IMR-90 (cell line): ENCODE measurements around the gene CMKLR1.

ENCODE experiments used
- BHLHE40 ChIP-seq: fragments of 150-350 bp; IDR thresholded peaks from 2 replicates; pipeline ENCODE4 v1.6.1; 2016; ENCODE audit warnings: mild to moderate bottlenecking, low read depth, low read length
- CEBPB ChIP-seq: IDR thresholded peaks from 2 replicates; pipeline ENCODE4 v1.6.1; 2012; ENCODE audit warnings: low read depth, low read length, improper control_type of control experiment
- CHD1 ChIP-seq: IDR thresholded peaks from 2 replicates; pipeline ENCODE4 v1.6.1; 2012; ENCODE audit warnings: low read depth, low read length, improper control_type of control experiment
- CTCF ChIP-seq: conservative IDR thresholded peaks from 2 replicates; pipeline ENCODE4 v1.5.1; 2012; ENCODE audit warnings: mild to moderate bottlenecking, low read depth, low read length, improper control_type of control experiment
- ELK1 ChIP-seq: fragments of 150-350 bp; IDR thresholded peaks from 2 replicates; pipeline ENCODE4 v1.6.1; 2016; ENCODE audit warnings: low read depth, mild to moderate bottlenecking, low read length, moderate library complexity, borderline replicate concordance
- MXI1 ChIP-seq: IDR thresholded peaks from 2 replicates; pipeline ENCODE4 v1.6.1; 2012; ENCODE audit warnings: low read depth, mild to moderate bottlenecking, low read length, moderate library complexity, borderline replicate concordance
- POLR2A ChIP-seq: IDR thresholded peaks from 2 replicates; pipeline ENCODE4 v1.6.1; 2012; ENCODE audit warnings: mild to moderate bottlenecking, low read depth, low read length
- RFX5 ChIP-seq: IDR thresholded peaks from 2 replicates; pipeline ENCODE4 v1.8.0; 2012; ENCODE audit warnings: low read depth, mild to moderate bottlenecking, low read length, moderate library complexity
- SMC3 ChIP-seq: fragments of 150-350 bp; IDR thresholded peaks from 2 replicates; pipeline ENCODE4 v1.6.1; 2016; ENCODE audit warnings: low read depth, mild to moderate bottlenecking, antibody characterized with exemption, low read length, moderate library complexity
- USF2 ChIP-seq: fragments of 150-350 bp; IDR thresholded peaks from 2 replicates; pipeline ENCODE4 v1.6.1; 2017; ENCODE audit warnings: mild to moderate bottlenecking, antibody characterized with exemption, low read length, low read depth

GRCh38 chr12:108307006-108307405, 32.1 kb downstream of the CMKLR1 start:
- TF ChIP-seq POLR2A (no peak), CTCF (no peak), RFX5 (no peak), USF2 (no peak), ELK1 (no peak), CEBPB (no peak), CHD1 (no peak), MXI1 (no peak), SMC3 (no peak), BHLHE40 (no peak)
